Forelimb muscle (tissue), 1 donor: ENCODE results near the gene ALDH1L1. TPM values are rescaled to one million over a fixed set of nuclear protein-coding genes. Genes with fewer than 3 reads are reported as not detected.

Experiments used
- DNase-seq: peaks from one replicate; pipeline ENCODE4 v3.0.0-alpha.2; 2013; ENCODE audit warnings: low read depth
- polyA plus RNA-seq: library from polyadenylated mRNA; unstranded; fragments of 120-200 nt; gene quantifications from one replicate; pipeline ENCODE4 v1.2.1, GENCODE V29; 2013; ENCODE audit not compliant: insufficient read length

The ALDH1L1 gene
- polyA plus RNA-seq, 1 donor = 0.22 TPM

DNA sequence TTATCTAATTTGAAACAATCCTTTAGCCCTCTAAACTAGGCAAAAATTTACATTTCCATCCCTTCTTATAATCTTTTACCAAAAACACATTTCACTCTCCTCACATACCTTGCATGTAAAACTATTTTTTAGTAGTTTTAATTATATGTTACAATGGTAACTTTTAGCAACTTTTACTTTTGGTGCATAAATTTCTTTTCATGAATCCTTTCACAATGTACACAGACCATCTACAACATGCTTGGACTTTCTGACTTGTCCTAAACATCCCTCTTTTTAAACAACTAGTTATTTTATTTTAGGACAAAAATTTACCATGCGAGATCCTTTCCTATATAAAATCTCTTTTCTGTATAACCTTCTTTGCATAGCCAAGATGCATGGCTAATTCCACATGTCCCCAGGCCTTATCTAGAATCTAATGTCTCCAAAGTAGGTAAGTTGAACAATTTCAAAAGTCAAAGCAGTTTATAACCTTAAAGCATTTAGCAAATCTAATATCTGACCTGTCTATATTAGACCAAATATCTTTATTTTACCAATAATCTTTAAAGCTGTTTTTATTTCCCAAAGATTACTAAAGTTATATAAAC, 14.4 kb upstream of the ALDH1L1 start:
- no peak for DNase-seq

DNA sequence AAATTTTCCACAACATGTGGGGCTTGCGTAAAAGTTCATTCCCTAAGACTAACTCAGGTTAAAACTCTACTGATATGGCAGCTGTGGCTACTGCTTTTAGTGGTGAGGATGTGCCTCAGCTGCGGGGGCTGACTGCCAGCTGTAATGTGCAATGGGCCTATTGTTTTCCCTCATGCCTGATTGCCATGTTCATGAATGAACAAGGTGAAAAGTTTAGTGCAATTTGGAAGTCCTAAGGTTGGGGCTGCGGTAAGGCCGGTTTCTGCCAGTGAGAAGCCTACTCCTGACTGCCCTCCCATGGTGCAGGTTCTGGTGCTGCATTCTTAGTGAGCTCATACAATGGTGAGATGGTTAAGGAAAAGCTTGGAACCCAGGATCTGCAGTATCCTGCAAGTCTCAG, 10.9 kb upstream of the ALDH1L1 start:
- no peak for DNase-seq

DNA sequence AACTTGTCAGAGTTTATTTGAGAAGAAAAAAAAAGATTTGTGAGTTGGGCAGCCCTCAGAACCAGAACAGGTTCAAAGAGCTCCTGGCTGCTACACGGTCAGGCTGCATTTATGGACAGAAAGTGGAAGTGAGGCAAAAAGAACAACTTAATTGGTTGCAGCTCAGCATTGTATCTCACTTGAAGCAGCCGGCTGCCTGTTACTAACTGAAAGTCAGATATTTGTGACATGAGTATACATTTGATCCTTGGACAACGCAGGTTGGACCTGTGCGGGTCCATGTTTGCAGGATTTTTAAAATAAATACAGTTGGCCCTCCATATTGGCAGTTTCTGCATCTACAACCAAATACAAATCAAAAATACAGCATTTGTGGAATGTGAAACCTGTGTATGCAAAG, 7.5 kb upstream of the ALDH1L1 start:
- no peak for DNase-seq

DNA sequence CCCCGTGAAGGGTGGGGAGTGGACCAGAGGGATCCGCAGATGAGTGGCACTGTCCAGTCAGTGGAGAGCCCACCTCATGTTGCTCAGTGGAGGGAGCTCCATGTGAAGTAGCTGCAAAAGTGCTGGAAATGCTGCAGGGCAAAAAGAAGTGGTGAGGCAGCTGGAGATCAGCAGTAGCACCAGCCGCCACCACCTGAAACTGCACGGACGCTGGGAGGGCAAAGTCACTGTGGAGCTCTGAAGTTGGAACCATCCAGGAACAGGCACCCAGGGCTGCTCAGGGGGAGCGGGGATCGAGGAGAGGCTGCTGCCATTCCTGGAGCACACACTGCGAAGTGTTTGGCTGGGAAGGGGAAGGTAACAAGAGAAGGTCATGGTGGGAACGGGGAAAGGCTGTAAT, 6.4 kb upstream of the ALDH1L1 start:
- no peak for DNase-seq

DNA sequence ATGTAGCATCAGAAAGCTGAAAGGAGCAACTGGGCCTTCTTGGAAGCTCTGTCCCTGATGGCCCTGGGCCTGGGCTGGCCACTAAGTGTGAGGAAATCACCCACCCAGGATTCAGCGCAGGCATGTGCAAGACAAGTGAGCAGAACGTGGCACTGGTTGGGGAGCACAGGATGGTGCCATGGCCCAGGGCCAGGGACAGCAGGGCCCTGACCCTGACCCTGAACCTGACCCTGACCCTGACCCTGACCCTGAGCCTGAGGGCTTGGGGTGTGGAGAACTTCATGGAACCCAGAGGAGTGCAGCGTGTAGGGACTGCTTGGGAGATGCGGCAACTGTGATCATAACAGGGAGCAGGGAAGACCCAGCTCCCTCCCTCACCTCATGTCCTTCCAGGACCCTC, 5.9 kb upstream of the ALDH1L1 start:
- no peak for DNase-seq

DNA sequence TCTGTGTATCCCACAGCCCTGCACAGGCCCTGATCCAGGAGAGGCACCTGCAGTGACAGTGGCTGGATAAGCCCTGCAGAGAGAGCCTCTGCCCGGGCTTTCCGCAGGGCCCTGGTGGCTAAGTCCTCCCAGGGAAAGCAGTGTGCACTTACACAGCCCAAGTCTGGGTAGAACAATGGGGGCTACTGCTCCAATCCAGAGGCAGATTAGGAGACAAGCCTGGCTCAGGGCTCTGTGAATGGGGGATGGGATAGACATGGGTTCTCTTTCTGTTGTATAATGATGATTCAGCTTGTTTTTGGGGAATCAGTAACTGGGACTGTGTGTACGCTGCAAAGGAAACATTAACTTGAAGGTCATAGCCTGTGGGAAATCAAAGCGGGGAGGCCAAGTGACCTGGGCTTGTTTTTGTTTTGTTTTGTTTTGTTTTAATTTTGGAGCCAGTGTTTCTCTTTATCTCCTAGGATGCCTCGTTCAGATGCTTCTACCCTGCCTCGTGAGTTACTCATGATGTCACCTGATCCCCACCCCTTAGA, 4.1 kb upstream of the ALDH1L1 start:
- DNase-seq = no peak

DNA sequence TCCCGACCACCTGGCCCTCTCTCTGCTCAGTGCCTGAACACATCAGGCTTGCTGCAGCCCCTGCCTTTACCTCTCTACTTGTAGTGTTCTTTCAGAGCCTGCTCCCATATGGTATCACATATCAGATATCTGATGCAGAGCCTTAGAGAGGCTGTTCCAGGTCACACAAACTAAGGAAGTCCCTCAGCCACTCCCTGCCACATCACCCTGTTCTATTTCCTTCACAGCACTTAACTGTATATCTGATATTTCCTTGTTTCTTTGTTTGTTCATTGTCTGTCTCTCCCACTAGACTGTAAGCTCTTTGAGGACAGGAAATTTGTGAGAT, 976 bp upstream of the ALDH1L1 start:
- DNase-seq = no peak

DNA sequence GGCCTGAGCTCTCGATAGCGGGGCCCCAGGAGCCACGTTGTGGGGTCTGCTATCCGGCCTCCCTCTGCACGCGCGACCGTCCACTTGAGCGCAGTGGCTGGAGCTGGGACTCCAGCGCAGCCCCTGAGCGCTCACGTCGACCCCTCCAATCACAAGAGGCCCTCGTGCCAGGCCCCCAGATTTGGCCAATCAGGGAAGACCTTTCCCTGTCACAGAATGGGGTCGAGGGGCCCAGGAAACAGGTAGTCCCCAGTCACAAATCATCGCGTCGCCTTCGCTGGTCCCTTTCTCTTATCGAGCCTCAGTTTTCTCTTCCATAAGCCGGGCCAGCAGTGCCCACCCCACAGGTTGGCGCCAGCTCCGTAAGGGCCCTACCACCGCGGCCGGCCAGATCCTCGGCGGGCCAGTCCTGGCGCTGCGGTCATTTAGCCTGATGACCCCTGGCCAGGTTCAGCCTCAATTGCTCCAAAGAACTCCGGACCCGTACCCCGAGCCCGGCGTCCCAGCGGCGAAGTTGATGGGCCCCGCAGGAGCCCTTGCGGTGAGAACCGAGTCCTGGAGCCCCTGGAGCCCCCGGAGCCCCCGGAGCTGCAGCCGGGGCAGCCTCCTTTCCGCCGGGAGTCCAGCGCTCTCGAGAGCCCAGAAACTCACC, 435 bp downstream of the ALDH1L1 start:
- no peak for DNase-seq

DNA sequence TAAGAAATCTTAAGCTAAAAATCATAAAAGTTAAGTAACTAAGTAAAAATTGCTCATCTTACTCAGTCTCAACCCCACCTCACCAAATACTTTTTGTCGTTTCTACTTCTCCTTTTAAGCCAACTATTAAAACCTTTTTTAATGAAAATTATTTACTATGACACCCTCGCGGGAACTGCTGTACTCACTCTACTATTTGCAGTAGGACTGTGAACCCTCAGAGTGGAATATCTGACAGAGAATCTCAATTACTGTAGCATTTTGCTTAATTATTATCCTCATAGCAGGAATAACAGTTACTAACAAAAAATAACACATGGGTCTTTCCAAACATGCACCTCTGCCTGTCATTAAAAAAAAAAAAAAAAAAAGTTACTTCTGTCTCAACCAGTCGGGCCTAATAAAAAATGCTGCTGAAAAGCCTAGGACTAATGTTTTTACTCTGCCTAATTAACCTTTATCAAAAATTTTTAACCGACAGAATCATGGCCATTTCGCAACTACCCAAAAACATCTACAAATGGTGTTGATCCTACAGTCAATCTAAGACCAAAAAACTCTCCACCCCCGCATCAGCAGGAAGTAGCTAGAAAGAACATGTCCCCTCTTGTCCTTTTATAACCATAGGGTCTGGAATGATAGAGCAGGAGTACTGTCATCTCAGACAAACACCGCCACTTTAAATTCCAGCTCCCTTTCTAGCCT, 10.2 kb downstream of the ALDH1L1 start:
- DNase-seq = no peak

DNA sequence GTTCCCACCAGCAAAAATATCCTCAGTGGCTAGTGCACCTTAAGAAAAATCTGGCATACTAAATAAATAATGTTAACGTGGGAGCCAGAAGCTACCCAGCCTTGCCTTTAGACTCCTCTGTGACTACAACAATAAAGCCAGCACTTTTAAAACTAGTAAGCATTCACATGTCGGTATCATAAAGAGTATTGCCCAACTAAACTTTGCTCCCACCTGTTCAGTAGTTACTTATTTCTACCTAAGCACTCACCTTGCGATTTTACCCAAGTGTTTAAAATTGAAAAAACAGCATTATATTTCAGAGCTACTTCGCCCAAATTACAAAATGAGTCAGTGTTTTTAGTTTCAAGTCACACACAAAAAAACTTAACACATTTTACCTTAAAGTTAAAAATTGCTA, 12.8 kb downstream of the ALDH1L1 start:
- DNase-seq = no peak

DNA sequence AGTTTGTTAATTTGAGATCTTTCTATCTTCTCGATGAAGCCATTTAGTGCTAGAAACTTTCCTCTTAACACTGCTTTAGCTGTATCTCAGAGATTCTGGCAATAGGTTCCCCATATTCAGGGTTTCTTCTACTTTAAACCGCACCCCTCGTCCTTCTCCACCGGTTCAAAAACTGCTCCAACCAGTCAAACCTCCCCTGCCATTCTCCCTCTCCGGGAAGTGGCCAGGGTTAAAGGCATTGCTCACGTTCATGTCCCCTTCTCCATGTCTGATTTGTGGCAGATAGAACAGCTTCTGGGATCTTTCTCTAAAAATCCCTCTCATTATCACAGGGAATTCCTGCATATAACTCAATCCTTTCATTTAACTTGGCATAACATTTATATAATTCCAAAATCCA, 14.4 kb downstream of the ALDH1L1 start:
- no peak for DNase-seq

DNA sequence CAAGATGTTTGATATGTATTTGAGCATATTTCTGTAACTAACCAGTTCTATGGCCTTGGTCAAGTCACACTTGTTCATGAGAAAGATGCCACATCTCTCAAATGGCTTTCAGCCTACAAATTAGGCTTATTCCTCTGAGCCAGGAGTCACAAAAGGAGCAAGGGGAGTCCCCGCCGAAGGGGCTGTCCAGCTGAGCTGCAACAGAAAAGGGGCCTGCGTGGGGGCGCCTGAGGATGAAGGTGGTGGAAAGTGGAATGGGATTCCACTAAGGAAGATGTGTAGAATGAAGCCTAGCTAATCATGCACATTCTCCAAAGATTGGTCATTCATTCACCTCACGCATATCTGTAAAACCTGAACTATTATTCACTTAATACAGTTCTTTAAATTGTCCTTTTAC, 19.1 kb downstream of the ALDH1L1 start:
- no peak for DNase-seq

DNA sequence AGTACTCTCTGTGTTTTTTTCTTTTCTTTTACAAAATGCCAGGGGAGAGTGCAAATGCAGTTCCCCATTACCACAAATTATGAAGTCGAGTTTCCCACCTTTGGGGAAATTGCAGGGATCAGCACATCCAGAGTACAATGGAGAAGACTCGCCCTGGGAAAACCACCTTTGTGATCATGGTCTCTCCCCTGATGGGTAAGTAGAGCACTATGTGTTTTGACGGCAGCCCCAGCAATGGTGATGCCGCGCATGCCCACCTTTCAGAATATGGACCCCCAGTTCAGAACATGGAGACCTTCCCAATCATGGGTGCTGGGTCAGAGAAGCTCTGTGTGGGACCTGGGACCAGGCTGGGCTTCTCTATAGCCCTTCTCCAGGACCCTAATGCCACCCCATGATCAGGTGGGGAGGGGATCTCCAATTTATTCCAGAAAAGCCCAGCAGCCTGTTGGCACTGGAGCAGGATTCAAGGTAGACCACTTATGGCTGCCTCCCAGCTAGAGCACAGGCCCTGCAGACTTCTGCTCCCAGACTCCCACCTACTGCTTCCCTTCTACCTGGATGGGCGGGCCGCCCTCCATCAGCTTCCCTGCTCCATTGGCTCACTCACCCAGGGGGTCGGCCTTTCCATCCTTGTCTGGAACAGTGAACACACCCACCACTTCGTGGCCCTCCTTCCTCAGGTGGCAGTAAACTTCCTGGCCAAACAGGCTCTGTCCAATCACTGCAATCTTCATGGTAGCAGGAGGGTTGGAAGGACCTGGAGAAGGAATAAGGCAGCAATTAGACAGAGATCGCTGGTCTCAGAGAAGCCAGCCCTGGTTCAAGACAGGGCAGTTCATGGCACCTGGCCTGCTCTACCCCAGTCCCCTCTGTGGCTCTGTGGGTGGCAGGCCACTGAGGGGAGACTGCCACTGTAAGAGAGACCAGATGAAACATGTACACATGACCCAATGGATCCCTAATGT, 19.9 kb downstream of the ALDH1L1 start:
- no peak for DNase-seq

DNA sequence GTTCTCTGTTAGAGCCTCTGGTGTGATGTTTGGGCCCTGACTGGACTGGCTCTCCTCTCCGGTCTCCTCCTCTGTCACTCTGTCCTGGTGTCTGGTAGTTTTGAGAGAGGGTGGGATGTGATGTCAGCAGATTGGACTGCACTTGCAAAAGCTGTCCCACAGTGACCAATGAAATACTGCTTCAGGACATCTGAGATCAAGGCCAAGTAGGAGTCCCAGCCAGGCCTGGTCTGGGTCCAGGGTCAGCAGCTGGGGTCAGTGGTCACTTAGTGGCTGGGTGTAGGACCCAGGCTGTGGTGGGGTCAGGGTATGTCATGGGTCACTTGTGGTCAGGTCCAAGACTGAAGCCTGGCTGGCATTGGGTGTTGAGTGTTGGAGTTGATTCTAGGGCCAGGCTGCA, 20.9 kb downstream of the ALDH1L1 start:
- DNase-seq = no peak

DNA sequence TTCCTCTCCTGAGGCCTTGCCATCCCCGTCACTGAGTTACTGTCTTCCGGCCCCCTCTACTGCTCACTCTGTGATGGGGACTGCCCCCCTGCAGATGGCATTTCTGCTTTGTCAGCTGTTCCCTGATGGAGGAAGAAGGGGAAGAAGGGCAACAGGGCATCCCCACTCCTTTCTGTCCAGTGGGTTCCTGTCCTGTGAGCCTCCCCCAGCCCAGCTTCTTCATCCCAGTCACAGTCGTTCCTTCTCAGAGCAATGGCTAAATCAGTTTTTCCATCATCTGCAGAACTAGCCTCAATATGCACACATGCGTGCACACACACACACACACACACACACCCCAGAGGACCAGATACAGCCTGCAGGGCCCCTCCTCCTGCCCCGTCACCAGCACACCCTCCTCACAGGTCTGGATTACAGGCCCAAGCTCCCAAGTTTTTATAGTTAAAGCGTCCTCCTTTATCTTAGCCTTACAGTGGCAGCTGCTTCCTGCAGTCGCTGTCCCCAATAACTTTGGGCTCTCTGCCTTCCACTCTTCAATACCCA, 21.4 kb downstream of the ALDH1L1 start:
- DNase-seq = no peak

DNA sequence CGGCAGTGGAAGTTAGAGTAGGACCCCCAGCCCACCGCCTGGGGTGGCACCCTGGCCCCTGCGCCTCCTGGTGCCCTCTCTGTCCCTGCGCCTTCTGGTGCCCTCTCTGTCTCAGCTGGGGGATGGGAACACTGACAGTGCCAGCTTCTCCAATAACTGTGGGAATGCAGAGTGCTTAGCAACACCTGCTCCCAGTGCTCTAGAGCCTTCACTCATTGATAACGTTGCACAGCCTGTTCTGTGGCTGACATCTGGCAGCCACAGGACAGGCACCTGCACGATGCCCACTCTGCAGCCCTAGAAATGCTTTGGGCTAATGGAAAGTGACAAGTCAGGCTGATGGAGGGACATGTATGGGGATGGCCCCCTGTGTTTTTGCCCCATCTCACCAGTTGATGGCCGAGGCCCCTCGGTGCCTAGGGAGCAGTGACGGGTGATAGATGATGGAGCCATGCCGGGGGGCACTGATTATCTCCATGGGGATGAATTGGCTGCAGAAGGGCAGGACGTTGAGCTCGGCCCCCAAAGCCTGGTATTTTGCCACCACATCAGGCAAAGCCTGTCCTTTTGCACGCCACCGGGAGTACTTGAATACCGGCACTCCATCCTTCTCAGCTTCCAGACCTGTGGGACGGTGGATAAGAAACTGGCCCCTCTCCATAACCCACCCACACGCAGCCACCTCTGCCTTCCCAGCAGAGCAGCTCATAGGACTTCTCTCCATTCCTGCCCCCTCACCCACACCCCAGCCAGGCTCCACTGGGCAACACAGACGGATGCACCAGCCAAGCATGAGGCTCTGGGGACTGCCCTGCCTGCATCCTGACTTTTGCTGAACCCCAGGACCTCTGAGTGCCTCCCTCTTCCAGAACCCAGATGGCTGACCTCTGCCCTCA, 22.1 kb downstream of the ALDH1L1 start:
- DNase-seq = no peak

DNA sequence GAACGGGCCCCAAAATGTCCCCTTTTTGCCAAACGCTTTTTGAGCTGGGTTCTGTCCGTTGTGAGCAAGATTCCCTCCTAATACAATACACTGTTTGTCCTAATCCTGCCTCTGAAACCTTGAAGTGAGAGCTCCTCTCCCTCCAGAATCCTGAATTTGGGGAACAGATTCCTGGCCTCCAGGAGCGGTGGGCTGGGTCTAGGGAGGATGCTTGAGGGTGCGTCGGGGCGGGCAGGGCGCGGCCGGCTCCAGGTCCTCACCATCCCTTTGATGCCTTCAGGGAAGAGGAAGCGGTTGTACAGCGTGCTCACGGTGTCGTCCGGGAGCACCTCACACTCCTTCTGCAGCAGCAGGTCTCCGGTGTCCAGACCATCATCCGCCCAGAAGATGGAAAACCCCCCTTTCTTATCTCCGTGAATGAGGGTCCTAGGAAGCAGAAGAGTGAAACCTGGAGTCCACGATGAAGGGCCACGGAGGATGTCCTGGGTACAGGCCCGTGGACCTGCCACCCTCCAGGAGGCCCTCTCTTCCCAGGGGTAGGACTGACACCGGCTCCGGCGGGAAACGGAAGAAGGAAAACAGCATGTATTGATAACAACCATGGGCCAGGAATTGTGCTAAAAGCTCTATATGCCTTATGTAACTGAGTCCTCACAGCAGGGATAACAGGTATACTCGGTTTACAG, 23.2 kb downstream of the ALDH1L1 start:
- no peak for DNase-seq

DNA sequence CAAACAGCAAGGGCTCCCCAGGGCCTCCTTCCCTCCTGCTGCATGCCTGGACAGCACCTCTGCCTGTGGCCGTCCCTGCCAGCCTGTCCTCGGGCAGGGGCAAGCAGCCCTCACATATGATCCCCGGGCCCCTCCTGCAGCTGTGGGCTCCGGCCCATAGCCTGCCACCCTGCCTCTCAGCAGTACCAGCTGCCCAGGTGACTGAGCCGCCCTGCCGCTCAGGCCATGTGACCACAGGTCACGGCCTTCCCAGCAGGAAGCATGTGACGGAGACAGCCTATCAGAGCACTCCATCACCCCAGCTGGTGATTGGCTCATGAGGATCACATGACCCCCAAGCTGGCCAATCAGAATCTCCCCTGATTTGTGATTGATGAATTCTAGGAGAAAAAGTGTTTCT, 23.9 kb downstream of the ALDH1L1 start:
- no peak for DNase-seq

DNA sequence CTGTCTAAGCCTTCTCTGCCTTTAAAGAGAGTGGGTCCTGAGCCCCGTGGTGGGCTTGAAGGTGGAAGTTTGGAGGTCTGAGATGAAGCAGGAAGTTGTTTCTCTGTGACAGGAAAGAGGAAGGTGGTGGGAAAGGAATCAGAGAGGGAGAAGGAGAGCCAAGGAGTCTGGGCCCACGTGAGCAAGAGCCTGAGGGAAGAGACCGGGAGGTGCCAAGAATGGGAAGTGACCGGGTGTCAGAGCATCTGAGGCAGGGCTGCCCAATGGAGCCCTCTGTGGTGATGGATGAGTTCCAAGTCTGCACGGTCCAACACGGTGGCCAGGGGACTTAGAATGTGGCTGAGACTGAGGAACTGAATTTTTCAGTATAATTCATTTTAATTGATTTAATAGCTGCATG, 24.6 kb downstream of the ALDH1L1 start:
- no peak for DNase-seq

DNA sequence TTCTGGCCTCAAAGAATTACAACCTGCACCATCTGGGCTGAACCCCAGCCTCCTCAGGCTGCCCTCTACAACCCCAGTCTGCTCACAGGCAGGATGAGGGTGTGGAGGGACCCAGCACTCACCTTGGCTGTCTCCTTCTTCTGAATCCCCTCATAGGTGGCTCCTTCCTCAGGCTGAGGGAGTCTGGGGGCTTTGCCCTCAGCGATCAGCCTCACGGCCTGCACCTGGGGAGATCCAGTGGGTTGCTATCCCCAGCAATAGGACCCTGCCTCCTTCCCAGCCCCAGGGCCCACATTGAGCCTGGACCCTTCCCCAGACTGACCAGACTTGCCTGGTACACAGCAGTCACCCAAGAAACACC, 25.1 kb downstream of the ALDH1L1 start:
- DNase-seq = no peak
